Measurements from ENCODE around the gene MRPS31.

DNA sequence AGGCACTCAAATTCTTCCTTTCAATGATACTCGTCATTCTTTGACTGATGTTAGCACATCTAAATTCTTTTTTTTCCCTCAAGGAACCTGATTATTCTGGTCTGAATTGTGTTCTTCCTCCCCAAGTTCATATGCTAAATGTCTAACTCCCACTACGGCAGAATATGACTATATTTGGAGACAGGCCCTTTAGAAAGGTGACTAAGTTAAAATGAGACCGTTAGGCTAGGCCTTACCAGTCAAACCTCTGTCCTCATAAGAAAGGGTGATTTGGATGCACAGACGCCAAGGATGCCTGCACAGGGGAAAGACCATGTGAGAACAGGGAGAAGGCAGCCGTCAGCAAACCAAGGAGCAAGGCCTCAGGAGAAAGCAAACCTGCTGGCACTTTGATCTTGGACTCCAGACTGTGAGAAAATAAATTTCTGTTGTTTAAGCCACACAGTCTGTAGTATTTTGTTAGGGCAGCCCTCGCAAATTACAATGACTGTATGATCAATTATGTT lies 91.5 kb downstream of the MRPS31 start:
- TF ChIP-seq, protein P1, sequence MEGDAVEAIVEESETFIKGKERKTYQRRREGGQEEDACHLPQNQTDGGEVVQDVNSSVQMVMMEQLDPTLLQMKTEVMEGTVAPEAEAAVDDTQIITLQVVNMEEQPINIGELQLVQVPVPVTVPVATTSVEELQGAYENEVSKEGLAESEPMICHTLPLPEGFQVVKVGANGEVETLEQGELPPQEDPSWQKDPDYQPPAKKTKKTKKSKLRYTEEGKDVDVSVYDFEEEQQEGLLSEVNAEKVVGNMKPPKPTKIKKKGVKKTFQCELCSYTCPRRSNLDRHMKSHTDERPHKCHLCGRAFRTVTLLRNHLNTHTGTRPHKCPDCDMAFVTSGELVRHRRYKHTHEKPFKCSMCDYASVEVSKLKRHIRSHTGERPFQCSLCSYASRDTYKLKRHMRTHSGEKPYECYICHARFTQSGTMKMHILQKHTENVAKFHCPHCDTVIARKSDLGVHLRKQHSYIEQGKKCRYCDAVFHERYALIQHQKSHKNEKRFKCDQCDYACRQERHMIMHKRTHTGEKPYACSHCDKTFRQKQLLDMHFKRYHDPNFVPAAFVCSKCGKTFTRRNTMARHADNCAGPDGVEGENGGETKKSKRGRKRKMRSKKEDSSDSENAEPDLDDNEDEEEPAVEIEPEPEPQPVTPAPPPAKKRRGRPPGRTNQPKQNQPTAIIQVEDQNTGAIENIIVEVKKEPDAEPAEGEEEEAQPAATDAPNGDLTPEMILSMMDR (IDR thresholded peaks at IDR 0.05): no peak
- TF ChIP-seq POLR2A (IDR thresholded peaks at IDR 0.05): no peak

Measured in tibial nerve (tissue), 3 donors.